Prostate gland (tissue), 2 donors: ENCODE data around the gene CIDEA.

Experiments
- CTCF ChIP-seq, 4 experiments: fragments of 200-600 bp in 2 of 4; fragments of 450-650 bp in 2 of 4; sonication (generic) in 2 of 4; IDR thresholded peaks; 1 replicate in 3 of 4; 2 replicates in 1 of 4; pipeline ENCODE4 v1.5.1; 2016 to 2019; ENCODE audit warnings: antibody characterized with exemption in 4 of 4, mild to moderate bottlenecking in 2 of 4, moderate library complexity in 2 of 4
- POLR2A ChIP-seq: fragments of 450-650 bp; IDR thresholded peaks from one replicate; pipeline ENCODE4 v1.6.1; 2016; ENCODE audit warnings: antibody characterized with exemption, mild to moderate bottlenecking
- POLR2AphosphoS5 ChIP-seq: sonication (generic); formaldehyde crosslinking; IDR thresholded peaks from one replicate; pipeline ENCODE4 v1.6.1; 2017; ENCODE audit warnings: antibody characterized with exemption

GRCh38 chr18:12299862-12300261 is 45.7 kb downstream of the CIDEA start:
- TF ChIP-seq CTCF (IDR thresholded peaks at IDR 0.05): no peak
- TF ChIP-seq POLR2A: no peak
- TF ChIP-seq POLR2AphosphoS5: no peak
